GF-D8 (cell line): Measurements from ENCODE around the gene TMEM164.

Experiments
- DNase-seq: peaks from one replicate; lab custom pipeline; 2025; lab: John Stamatoyannopoulos, UW

The TMEM164 gene

DNA sequence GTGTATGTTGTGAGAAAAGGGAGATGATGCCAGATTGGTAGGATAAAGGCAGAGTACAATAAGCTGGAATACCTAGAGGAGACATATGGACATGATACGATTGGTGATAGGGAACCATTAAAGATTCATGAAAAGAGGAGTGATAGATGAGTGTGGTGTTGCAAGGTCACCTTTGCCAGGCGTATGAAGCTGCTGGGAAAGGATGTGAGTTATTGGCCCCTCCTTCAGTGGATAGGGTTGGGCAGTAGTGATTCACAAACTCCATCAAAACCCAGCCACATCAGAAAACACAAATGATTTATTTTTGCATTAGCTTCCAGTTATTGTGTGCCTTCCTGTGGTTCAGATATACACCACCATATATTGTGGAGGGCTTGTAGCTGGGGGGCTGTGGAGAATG, 34.3 kb downstream of the TMEM164 start:
- DNase-seq: no peak

DNA sequence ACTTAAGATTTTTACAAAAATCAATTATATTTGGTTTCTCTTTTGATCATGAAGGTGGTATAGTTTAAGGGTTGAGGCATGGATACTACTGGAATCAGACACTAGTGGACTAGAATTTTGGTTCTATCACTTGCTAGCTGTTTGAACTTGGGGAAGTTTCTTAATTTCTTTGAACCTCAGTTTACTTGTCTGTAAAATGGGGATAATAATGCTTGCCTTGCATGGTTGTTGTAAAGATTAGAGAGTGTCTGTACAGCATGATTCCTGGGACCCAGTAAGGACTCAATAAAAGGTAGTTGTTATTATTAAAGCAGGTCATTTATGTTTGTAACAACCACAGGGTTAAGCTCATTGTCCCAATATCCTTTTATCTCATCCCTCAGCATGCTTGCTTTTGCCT, 36.0 kb downstream of the TMEM164 start:
- DNase-seq: no peak

- DNase-seq: peak; percentile 34
Measured at GRCh38 chrX:110041980-110042379, 39.1 kb downstream of the TMEM164 start.

DNA sequence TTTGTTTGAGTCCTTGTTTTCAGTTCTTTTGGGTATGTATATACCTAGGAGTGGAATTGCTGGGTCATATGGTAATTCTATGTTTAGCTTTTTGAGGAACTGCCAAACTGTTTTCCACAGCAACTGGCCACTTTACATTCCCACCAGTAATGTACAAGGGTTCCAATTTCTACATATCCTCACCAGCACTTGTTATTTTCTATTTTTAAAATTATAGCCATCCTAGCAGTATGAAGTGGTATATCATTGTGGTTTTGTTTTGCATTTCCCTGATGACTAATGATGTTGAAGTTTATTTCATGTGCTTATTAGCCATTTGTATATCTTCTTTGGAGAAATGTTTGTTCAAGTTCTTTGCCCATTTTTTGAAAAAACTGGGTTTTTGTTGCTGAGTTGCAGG, 39.6 kb downstream of the TMEM164 start:
- no peak for DNase-seq

DNA sequence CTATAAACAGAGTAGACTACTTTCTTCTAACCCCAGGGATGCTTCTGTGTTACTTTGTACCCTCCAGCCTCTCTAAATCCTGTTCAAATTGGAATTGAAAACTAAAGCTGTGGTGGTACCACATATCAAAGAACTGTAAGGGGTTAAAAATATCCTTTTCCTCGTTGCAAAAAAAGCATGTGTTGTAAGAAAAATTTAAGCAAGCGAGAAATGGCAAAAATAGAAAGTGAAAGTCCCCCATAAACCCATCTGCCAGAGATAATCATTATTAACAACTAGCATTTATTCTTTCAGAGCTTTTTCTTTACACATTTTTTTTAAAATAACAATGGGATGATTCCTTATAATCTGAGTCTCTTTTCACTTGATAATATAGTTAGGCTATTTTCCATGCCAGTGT, 40.6 kb downstream of the TMEM164 start:
- no peak for DNase-seq

GRCh38 chrX:110044346-110045249, 41.7 kb downstream of the TMEM164 start:
- DNase-seq: no peak

- no peak for DNase-seq
Measured at GRCh38 chrX:110045421-110045820, 42.5 kb downstream of the TMEM164 start.

GRCh38 chrX:110046001-110046400, 43.1 kb downstream of the TMEM164 start:
- DNase-seq: no peak

DNA sequence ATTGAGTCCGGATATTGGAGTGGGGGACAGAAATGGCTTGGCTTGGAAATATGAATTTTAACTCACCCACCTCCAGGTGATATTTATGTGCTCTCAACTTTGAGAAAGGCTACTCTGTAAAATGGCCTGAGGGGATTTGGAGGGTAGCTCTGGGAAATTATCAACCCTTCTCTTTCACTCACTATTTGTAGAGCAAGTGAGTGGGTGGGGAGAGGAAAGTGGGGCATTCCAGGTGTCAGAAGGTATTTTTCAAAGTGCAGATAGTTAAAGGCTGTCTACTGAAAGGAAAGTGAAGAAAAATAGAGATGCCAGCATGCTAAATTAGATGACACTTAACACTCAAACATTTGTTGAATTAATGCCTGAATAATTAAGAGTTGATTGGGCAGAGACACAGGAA, 44.1 kb downstream of the TMEM164 start:
- DNase-seq: no peak

DNA sequence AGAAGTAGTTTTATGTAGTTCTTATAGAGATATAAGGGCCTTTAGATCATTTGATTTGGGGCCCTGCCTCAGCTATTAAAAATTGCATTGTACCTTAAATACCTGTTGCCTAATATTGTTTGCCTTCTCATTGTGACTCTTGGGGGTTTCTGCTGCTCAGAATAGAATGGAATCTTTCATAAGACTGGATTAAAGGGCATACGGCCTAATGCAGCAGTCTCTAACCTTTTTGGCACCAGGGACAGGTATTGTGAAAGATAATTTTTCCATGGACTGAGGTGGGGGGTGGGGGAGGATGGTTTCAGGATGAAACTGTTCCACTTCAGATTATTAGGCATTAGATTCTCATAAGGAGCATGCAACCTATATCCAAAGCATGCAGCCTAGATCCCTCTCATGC, 46.2 kb downstream of the TMEM164 start:
- DNase-seq: no peak

DNA sequence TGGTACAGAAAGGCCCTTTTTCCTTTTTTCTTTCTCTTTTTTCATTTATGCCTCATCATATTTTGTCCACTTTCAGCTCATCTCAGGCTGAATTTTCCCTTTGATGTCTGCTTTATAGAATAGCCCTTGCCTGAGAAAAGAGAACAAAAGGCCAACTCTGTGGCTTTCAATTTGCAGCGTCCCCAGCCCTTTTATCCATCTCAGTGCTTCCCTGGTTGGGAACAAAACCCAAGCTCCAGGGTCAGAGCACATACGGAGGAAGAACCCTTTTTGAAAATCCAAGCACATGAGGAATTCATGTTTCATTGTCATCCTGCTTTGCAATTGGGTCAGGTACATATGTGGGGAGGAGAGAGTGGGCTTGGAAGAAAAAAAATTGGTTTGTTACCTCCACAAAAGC, 47.5 kb downstream of the TMEM164 start:
- DNase-seq: no peak

GRCh38 chrX:110050901-110051300, 48.0 kb downstream of the TMEM164 start:
- no peak for DNase-seq

DNA sequence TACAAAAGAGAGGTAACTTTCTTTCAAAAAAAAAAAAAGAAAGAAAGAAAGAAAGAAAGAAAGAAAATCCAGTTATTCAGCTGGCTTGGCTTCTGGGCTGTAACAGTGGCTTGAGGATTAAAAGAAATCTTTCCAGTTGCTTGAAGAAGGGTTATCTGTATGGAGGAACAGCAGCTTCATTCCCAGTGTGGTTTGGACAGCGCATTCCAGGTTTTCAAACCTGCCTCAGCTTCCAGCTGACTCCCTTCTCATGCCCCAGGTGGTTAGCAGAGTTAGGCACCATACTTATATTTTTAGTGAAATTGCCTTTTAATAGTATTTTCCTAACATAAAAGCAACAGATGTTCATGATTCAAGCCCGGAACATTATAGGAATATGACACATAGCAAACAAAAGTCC, 48.6 kb downstream of the TMEM164 start:
- DNase-seq: no peak

DNA sequence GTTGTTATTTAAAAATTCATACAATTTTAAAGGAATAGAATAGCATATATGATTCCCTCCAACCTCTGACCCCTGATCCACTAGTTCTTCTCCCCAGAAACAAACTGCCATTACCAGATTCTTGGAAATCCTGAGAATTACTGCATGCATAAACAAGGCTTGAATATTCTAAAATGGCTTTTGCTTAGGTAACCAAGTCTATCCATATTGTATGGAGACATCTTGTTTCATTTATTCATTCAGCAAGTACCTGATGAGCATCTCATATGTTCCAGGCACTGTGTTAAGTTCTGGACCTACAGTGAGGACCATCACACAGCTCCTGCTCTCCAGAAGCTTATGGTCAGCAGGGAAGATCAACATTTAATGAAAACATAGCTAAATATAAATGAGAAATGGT, 49.4 kb downstream of the TMEM164 start:
- DNase-seq: no peak

GRCh38 chrX:110053453-110053852, 50.5 kb downstream of the TMEM164 start:
- no peak for DNase-seq

GRCh38 chrX:110055616-110056015, 52.7 kb downstream of the TMEM164 start:
- no peak for DNase-seq

- DNase-seq: no peak
Measured at GRCh38 chrX:110056419-110056818, 53.5 kb downstream of the TMEM164 start.

GRCh38 chrX:110059410-110059809, 56.5 kb downstream of the TMEM164 start:
- DNase-seq: no peak

GRCh38 chrX:110060317-110060716, 57.4 kb downstream of the TMEM164 start:
- DNase-seq: no peak

DNA sequence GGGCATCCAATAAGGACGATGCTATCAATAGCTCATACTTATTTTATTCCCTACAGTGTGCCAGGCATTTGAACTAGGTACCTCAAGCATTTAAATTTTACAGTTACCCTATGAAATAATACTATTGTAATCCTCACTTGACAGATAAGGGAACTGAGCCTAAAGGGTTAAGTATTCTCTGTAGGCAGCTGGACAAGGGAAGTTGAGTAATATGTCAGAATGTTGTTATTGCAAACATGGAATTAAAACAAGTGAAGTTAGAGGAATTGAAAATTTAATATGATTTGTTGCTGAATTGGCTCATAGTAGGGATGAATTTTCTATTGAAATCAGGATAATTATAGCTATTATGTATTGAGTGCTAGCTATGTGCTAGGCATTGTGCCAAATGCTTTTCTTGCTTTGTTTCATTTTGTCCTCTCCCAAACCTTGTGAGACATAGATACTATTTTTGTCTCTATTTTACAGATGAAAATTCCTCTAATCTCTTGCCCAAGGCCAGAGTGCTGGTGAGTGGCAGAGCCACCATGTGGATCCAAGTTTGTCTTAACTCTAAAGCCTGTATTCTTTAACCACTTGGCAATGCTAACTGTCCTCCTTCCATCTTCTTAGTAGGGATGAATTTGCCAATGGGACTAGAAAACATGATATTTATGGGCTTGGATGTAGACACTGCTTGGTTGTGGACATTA, 58.1 kb downstream of the TMEM164 start:
- DNase-seq: no peak

- DNase-seq: no peak
Measured at GRCh38 chrX:110062919-110063318, 60.0 kb downstream of the TMEM164 start.

DNA sequence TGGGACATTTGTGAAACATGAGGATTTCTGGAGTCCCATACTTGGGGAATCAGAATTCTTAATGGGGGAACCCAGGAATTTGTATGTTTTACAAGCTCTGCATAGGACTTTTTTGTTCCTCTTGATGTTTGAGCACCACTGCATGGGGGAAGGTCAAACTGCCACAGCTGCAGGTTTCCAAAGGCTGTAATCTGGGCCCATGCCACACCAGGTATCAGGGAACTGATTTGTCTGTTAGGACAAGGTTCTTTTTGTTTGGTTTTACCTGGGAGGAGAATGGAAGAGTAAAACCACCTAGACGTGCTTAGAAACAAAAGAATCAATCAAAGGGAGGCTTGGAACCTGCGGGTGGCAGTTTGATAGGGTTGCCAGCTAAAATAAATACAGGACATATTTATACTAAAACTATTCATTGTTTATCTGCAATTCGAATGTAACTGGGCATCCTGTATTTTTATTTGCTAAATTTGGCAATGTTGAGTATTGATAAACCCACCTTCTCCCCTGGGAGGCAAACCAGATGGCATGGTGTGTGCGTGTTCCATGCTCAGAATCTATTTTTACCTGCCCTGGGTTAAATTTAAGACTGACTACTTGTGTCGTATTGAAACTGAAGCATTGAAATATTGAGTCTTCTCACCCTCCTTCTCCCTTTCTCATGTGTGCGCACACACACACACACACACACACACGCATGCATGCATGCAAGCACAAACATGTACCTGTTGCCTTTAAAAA, 63.7 kb downstream of the TMEM164 start:
- DNase-seq: no peak

DNA sequence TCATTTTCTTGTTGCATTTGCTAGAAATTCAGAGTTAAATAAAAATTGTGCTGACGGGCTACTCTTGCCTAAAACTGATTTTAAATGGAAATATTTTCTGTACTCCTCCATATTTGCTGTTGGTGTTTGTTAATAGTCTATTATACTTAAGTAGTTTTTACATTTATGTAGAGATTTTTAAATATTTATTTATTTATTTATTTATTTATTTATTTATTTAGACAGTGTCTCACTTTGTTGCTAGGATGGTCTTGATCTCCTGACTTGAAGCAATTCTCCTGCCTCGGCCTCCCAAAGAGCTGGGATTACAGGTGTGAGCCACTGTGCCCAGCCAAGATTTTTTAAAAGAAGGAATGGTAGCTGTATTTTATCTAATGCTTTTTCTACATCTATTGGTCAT, 68.1 kb downstream of the TMEM164 start:
- DNase-seq: no peak
